Right kidney (tissue), 1 donor: ENCODE data around the gene ZNF576.
"Not testable (repeated sequence)": the region's sequence is repeated elsewhere in the genome, so short reads cannot be mapped to it uniquely, and the experiment has no call there.

Experiments used
- DNase-seq: peaks from one replicate; pipeline ENCODE4 v3.0.0-alpha.2; 2016

The ZNF576 gene

DNA sequence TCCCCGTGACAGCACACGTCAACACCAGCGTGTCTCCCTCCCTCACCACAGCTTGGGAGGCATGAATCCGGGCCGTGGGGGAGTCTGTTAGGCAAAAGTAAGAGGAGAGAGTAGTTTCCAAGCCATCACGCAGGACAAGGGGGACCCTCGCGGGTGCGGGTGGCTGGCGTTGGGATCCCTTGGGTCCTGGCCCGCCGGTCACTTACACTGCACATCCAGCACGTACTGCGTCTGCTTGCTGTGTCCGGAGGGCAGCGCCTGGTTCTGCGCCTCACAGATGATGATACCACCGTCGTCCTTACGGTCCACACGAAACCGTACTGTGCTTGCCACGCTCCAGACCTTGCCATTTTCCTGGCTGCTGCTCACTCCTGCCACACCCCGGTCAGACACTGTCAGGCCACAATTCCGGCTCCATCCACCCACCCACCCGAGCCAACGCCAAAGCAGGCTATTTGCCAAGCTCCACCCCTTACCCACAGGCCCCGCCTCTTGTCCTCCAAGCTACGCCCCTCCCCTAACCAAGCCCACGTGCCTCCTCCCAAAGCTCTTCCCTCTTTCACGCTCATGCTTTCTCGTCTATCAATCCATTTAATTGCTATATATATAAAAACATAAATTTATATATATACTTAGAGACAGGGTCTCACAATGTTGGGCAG, 29.7 kb downstream of the ZNF576 start:
- DNase-seq, result no peak

GRCh38 chr19:43626838-43627237, 30.4 kb downstream of the ZNF576 start:
- no peak for DNase-seq

GRCh38 chr19:43628646-43629326, 32.4 kb downstream of the ZNF576 start:
- DNase-seq, result no peak

- no peak for DNase-seq
Measured at GRCh38 chr19:43631491-43631890, 35.1 kb downstream of the ZNF576 start.

DNA sequence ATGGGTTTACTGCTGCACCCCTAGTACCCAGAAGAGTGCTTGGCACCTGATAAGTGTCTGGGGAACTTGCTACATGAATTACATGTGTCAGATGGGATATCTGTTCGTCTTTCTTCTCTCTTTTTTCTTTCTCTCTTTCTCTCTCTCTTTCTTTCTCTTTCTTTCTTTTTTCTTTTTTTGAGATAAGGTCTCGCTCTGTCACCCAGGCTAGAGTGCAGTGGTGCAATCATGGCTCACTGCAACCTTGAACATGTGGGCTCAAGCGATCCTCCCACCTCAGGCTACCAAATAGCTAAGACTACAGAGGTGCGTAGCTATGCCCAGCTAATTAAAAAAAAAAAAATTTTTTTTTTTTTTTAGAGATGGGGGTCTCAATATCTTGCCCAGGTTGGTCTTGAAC, 37.1 kb downstream of the ZNF576 start:
- DNase-seq, result no peak

GRCh38 chr19:43634068-43634467, 37.7 kb downstream of the ZNF576 start:
- no peak for DNase-seq

DNA sequence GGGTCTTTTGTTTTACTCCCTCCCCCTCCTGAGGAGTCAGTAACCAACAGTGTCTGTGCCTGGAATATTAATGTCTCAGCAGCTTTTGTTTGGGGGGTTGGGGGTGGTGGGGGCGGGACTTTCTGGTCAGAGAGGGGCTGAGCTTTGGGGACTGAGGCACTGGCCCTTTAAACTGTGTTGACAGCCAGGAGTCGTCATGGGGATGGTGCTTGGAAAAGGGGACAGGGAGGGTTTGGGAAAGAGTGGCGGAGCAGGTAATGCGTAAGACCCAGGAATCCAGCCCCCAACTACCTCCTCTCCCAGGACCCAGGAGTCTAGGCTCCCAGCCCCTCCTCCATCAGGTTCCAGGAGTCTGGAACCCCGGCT, 38.1 kb downstream of the ZNF576 start:
- DNase-seq, result no peak

GRCh38 chr19:43634872-43635560, 38.6 kb downstream of the ZNF576 start:
- peak; percentile 60 for DNase-seq

- not testable (repeated sequence) for DNase-seq
Measured at GRCh38 chr19:43635561-43635940, 39.2 kb downstream of the ZNF576 start.

DNA sequence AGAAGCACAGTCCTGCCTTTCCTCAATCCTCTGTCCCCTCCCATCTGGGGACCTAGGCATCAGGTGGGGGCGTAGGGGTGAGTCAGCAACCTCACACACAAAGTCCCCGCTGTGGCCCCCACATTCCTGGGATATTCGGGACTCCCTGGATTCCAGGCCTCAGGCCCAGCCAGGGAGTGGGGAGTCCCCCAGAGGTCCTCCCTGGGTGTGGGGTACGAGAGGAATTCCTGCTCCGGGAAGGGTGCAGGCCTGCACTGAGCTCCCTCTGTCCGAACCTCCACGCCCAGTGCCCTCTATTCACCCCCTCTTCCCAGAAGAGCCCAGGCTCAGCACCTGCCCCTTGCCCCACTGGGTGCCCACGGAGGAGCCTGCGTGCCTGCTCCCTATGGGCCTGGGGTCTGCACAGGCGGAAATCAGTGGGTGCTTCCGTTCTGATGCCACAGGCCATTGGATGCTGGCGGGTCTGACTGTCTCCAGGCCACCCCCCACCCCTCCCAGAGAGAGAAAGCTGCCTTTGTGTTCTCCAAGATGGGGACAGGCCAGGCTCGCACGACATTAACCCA, 39.8 kb downstream of the ZNF576 start:
- DNase-seq, result no peak

GRCh38 chr19:43638214-43638994, 42.0 kb downstream of the ZNF576 start:
- DNase-seq, result no peak

GRCh38 chr19:43638995-43639518, 42.7 kb downstream of the ZNF576 start:
- no peak for DNase-seq

GRCh38 chr19:43639519-43640423, 43.4 kb downstream of the ZNF576 start, which contains the start of gene CADM4:
Gene CADM4 (minus strand): TSS chr19:43639850. CDS start chr19:43639790, 60 bp downstream.
- no peak for DNase-seq

DNA sequence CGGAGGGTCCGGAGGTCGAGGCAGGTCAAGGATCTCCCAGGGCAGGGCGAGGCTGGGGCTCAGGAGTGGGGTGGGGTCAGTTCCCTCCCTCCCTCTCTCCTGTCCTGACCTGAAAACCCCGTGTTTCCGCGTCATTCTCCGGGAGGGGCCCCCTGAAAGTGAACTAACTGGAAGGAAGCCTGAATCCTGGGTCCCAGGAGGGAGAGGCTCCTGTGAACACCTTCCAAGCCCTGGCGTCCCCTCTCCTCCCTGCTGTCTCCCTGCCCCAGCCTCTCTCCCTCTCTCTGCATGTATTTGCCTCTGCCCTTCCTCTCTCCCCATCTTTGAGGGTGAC, 44.0 kb downstream of the ZNF576 start:
- no peak for DNase-seq

- no peak for DNase-seq
Measured at GRCh38 chr19:43641333-43641732, 44.9 kb downstream of the ZNF576 start.

- no peak for DNase-seq
Measured at GRCh38 chr19:43642531-43642930, 46.1 kb downstream of the ZNF576 start.

DNA sequence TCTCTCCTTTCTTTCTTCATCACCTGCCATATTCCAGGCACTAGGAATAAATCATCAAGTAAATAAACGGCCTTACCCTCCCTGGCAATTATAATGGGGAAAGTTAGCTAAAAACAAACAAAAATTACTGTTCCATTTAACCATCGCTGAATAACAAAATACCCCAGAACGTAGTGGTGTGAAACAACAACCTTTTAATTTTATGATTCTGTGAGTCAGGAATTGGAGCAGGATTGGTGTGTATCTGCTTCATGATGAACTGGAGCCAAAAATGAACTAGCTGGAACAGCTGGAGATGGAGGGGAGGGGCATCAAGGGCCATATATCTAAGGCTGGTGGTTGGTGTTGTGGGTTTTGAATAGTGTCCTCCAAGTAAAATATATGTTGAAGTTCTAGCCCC, 46.9 kb downstream of the ZNF576 start:
- DNase-seq, result no peak

DNA sequence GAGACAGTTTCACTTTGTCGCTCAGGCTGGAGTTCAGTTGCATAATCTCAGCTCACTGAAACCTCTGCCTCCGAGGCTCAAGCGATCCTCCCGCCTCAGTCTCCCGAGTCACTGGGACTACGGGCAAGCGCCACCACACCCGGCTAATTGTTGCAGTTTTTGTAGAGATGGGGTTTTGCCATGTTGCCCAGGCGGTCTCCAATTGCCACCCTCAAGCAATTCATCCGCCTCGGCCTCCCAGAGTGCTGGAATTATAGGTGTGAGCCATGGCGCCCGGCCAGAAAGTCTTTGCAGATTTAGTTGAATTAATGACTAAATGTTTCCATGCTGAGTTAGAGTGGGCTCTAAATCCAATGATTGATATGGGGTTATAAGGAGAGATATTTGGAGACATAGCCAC, 47.8 kb downstream of the ZNF576 start:
- DNase-seq, result no peak

DNA sequence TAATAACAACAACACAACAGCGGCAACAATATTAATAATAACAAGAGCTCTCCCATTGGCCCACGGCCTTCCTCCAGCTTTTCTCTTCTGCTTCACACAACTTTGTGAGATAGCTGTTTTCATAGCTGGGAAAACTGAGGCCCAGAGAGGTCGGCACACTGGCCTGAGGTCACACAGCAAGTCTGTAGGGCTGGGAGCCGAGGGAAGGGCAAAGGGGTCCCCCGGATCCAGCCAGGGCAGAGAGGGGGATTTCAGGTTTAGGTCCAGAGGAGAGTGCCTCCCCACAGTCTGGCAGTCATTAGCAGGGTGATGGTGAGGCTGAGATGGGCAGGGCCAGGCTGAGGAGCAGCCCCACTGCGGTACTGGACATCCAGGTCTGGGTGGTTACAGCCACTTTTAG, 52.2 kb downstream of the ZNF576 start:
- DNase-seq, result no peak

GRCh38 chr19:43649514-43649913, 53.1 kb downstream of the ZNF576 start:
- no peak for DNase-seq

DNA sequence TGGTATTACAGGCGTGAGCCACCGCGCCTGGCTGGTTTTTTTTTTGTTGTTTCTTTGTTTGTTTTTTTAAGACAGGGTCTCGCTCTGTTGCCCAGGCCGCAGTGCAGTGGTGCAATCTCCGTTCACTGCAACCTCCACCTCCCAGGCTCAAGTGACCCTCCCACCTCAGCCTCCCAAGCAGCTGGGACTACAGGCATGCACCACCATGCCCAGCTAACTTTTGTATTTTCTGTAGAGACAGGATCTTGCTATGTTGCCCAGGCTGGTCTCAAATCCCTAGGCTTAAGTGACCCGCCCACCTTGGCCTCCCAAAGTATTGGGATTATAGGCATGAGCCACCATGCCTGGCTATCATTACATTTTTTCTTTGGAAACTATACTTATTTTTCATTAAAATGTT, 53.9 kb downstream of the ZNF576 start:
- not testable (repeated sequence) for DNase-seq
